A549 (cell line): ENCODE data around the gene RPS27A.
"Not testable (repeated sequence)": the region's sequence is repeated elsewhere in the genome, so short reads cannot be mapped to it uniquely, and the experiment has no call there.

Experiments
- BHLHE40 ChIP-seq: IDR thresholded peaks from 2 replicates; pipeline ENCODE4 v1.6.1; 2012; ENCODE audit warnings: low read depth, low read length, inconsistent platforms
- CHD4 ChIP-seq: fragments of 200-600 bp; sonication (generic); IDR thresholded peaks from 2 replicates; pipeline ENCODE4 v1.6.1; 2016; ENCODE audit warnings: antibody characterized with exemption, mild to moderate bottlenecking, borderline replicate concordance
- CTCF ChIP-seq: fragments of >200 bp; sonication (Bioruptor Twin); formaldehyde crosslinking; IDR thresholded peaks from 3 replicates; pipeline ENCODE4 v1.5.1; 2016
- EP300 ChIP-seq, 2 experiments: fragments of >200 bp; sonication (Bioruptor Twin); formaldehyde crosslinking; IDR thresholded peaks; 2 replicates in 1 of 2; 3 replicates in 1 of 2; pipeline ENCODE4 v1.6.1; 2016 to 2017
- HDAC2 ChIP-seq: fragments of 200-600 bp; sonication (generic); IDR thresholded peaks from 2 replicates; pipeline ENCODE4 v1.6.1; 2016
- KDM5A ChIP-seq: fragments of 200-600 bp; sonication (generic); IDR thresholded peaks from 2 replicates; pipeline ENCODE4 v1.6.1; 2016; ENCODE audit warnings: antibody characterized with exemption, mild to moderate bottlenecking
- MAX ChIP-seq: IDR thresholded peaks from 2 replicates; pipeline ENCODE4 v1.6.1; 2012
- NFE2L2 ChIP-seq: fragments of 150-350 bp; conservative IDR thresholded peaks from 2 replicates; pipeline ENCODE4 v1.6.1; 2014; ENCODE audit warnings: low read length
- PBX3 ChIP-seq: IDR thresholded peaks from 2 replicates; pipeline ENCODE4 v1.6.1; 2012
- POLR2A ChIP-seq: IDR thresholded peaks from 2 replicates; pipeline ENCODE4 v1.6.1; 2012; ENCODE audit warnings: mild to moderate bottlenecking, low read length
- POLR2AphosphoS2 ChIP-seq: conservative IDR thresholded peaks from 2 replicates; pipeline ENCODE4 v1.6.1; 2012; ENCODE audit warnings: low read length, improper control_type of control experiment, inconsistent platforms
- RFX5 ChIP-seq: fragments of 450-650 bp; IDR thresholded peaks from 2 replicates; pipeline ENCODE4 v1.7.1; 2014; ENCODE audit warnings: antibody characterized with exemption, mild to moderate bottlenecking, moderate library complexity
- USF2 ChIP-seq: fragments of 450-650 bp; IDR thresholded peaks from 2 replicates; pipeline ENCODE4 v1.6.1; 2014; ENCODE audit warnings: antibody characterized with exemption

- not testable (repeated sequence) for TF ChIP-seq USF2; RFX5; EP300 (IDR thresholded peaks at IDR 0.05); CTCF; HDAC2; BHLHE40; POLR2A; CHD4; KDM5A; MAX; PBX3; POLR2AphosphoS2; NFE2L2
These were observed 46.8 kb downstream of the RPS27A start for GRCh38 chr2:55279214-55279835.
